Liver (tissue), 3 donors: ENCODE measurements around the gene TSEN2.
"Not testable (repeated sequence)": the region's sequence is repeated elsewhere in the genome, so short reads cannot be mapped to it uniquely, and the experiment has no call there.

Experiments used
- EGR1 ChIP-seq, 2 donors: IDR thresholded peaks; 2 replicates each; pipeline ENCODE4 v1.6.1; 2016 to 2018; ENCODE audit warnings: antibody characterized with exemption in 2 of 2, low read depth in 2 of 2
- GABPA ChIP-seq, 2 donors: IDR thresholded peaks in 1 of 2; conservative IDR thresholded peaks in 1 of 2; 2 replicates each; pipeline ENCODE4 v1.6.1; 2016; ENCODE audit warnings: antibody characterized with exemption in 2 of 2, mild to moderate bottlenecking in 1 of 2, moderate library complexity in 1 of 2
- JUND ChIP-seq, 2 donors: IDR thresholded peaks; 2 replicates each; pipeline ENCODE4 v1.6.1; 2016; ENCODE audit warnings: antibody characterized with exemption in 2 of 2
- RAD21 ChIP-seq, 2 donors: IDR thresholded peaks; 2 replicates each; pipeline ENCODE4 v1.6.1; 2016; ENCODE audit warnings: antibody characterized with exemption in 2 of 2, mild to moderate bottlenecking in 2 of 2
- RXRA ChIP-seq, 2 donors: IDR thresholded peaks; 2 replicates each; pipeline ENCODE4 v1.6.1; 2017 to 2018; ENCODE audit warnings: antibody characterized with exemption in 2 of 2, mild to moderate bottlenecking in 1 of 2
- TAF1 ChIP-seq: conservative IDR thresholded peaks from 2 replicates; pipeline ENCODE4 v1.6.1; 2016; ENCODE audit warnings: antibody characterized with exemption, mild to moderate bottlenecking
- TF ChIP-seq, protein P1 (sequence below): fragments of 150-350 bp; IDR thresholded peaks from 2 replicates; pipeline ENCODE4 v1.5.1; 2017; ENCODE audit warnings: improper control_type of control experiment, low read depth, low read length; ENCODE audit not compliant: missing input control
- TF ChIP-seq, protein P2 (sequence below): IDR thresholded peaks from 2 replicates; pipeline ENCODE4 v1.6.1; 2016; ENCODE audit warnings: antibody characterized with exemption, mild to moderate bottlenecking
- TF ChIP-seq, protein P3 (sequence below): IDR thresholded peaks from 2 replicates; pipeline ENCODE4 v1.6.1; 2016; ENCODE audit warnings: antibody characterized with exemption
- donor health status: healthy.
- donor health status: healthy.

DNA sequence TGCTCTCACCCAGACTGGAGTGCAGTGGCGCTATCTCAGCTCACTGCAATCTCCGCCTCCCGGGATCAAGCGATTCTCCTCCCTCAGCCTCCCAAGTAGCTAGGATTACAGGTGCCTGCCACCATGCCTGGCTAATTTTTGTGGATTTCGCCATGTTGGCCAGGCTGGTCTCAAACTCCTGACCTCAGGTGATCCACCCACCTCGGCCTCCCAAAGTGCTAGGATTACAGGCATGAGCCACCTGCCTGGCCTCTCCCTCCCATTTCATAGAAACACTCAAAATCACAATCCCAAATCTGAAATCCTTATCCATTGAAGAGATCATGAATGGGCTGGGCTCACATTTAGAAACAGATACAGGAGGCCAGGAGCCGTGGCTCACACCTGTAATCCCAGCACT lies 15.1 kb upstream of the TSEN2 start:
- TF ChIP-seq, protein P1, sequence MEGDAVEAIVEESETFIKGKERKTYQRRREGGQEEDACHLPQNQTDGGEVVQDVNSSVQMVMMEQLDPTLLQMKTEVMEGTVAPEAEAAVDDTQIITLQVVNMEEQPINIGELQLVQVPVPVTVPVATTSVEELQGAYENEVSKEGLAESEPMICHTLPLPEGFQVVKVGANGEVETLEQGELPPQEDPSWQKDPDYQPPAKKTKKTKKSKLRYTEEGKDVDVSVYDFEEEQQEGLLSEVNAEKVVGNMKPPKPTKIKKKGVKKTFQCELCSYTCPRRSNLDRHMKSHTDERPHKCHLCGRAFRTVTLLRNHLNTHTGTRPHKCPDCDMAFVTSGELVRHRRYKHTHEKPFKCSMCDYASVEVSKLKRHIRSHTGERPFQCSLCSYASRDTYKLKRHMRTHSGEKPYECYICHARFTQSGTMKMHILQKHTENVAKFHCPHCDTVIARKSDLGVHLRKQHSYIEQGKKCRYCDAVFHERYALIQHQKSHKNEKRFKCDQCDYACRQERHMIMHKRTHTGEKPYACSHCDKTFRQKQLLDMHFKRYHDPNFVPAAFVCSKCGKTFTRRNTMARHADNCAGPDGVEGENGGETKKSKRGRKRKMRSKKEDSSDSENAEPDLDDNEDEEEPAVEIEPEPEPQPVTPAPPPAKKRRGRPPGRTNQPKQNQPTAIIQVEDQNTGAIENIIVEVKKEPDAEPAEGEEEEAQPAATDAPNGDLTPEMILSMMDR: not testable (repeated sequence)
- TF ChIP-seq, protein P2, sequence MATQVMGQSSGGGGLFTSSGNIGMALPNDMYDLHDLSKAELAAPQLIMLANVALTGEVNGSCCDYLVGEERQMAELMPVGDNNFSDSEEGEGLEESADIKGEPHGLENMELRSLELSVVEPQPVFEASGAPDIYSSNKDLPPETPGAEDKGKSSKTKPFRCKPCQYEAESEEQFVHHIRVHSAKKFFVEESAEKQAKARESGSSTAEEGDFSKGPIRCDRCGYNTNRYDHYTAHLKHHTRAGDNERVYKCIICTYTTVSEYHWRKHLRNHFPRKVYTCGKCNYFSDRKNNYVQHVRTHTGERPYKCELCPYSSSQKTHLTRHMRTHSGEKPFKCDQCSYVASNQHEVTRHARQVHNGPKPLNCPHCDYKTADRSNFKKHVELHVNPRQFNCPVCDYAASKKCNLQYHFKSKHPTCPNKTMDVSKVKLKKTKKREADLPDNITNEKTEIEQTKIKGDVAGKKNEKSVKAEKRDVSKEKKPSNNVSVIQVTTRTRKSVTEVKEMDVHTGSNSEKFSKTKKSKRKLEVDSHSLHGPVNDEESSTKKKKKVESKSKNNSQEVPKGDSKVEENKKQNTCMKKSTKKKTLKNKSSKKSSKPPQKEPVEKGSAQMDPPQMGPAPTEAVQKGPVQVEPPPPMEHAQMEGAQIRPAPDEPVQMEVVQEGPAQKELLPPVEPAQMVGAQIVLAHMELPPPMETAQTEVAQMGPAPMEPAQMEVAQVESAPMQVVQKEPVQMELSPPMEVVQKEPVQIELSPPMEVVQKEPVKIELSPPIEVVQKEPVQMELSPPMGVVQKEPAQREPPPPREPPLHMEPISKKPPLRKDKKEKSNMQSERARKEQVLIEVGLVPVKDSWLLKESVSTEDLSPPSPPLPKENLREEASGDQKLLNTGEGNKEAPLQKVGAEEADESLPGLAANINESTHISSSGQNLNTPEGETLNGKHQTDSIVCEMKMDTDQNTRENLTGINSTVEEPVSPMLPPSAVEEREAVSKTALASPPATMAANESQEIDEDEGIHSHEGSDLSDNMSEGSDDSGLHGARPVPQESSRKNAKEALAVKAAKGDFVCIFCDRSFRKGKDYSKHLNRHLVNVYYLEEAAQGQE: not testable (repeated sequence)
- not testable (repeated sequence) for TF ChIP-seq GABPA (IDR thresholded peaks at IDR 0.05 in 1 of 2, conservative IDR thresholded peaks at IDR 0.05 in 1 of 2); JUND (IDR thresholded peaks at IDR 0.05); RXRA (IDR thresholded peaks at IDR 0.05); TAF1; RAD21 (IDR thresholded peaks at IDR 0.05); EGR1 (IDR thresholded peaks at IDR 0.05; ENCODE audit: low read depth in 2 of 2)
- TF ChIP-seq, protein P3, sequence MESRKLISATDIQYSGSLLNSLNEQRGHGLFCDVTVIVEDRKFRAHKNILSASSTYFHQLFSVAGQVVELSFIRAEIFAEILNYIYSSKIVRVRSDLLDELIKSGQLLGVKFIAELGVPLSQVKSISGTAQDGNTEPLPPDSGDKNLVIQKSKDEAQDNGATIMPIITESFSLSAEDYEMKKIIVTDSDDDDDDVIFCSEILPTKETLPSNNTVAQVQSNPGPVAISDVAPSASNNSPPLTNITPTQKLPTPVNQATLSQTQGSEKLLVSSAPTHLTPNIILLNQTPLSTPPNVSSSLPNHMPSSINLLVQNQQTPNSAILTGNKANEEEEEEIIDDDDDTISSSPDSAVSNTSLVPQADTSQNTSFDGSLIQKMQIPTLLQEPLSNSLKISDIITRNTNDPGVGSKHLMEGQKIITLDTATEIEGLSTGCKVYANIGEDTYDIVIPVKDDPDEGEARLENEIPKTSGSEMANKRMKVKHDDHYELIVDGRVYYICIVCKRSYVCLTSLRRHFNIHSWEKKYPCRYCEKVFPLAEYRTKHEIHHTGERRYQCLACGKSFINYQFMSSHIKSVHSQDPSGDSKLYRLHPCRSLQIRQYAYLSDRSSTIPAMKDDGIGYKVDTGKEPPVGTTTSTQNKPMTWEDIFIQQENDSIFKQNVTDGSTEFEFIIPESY: not testable (repeated sequence)
